Stimulated activated CD4-positive, alpha-beta T cell treated with anti-CD3 and anti-CD28 coated beads, Interleukin-1b, Interleukin-23, amount 100 ng/mL, for 4 hours (primary cell): ENCODE results near the gene AGPAT2.

Source experiments
- DNase-seq, 2 donors: peaks; one replicate each; pipeline ENCODE4 v3.0.0-alpha.2; 2020; ENCODE audit warnings: low read depth in 2 of 2

AGPAT2 gene

DNA sequence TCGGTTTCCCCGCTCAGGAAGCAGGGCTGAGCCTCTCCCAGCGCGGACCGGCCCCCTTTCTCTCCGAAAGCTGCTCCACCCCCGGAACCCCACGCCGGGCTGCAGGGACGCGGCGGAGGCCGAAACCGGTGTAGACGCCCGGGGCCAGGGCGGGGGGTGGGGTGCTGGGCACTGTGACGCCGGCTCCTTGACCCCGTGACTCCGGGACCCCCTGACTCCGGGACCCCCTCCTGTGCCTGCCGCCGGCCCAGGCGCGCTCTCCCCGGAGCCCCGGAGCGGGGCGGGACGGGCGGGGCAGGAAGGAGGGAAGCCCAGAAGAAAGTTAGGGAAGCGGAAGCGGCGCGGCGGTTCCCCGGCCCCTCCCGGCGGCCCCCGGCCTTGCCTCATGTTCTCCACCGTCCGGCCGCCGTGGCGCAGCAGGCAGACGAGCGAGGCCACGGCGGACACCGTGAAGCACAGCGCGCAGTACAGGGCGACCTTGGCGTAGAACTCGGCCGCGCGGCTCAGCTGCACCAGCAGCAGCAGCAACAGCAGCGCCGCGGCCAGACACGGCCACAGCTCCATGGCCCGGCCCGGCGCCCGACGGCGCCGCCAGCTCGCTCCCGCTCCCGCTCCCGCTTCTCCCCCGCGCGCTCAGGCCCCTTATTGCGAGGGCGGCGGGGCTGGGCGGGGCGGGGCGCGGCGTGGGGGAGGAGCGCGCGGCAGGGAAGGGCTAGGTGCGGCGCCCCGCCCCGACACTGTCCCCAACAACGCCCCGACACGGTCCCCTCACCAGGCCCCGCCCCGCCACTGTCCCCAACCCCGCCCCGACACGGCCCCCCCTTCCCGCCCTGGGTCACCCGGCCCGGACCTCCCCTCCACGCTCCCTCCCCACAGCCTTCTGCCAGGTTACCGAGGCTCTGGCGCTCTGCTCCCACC lies at the start of gene AGPAT2:
TSS of gene AGPAT2 (minus strand) at position 664 of the 918 bp plus-strand sequence. CDS start at position 564, 100 bp downstream.
- peak; percentile 56 to 70 for DNase-seq

DNA sequence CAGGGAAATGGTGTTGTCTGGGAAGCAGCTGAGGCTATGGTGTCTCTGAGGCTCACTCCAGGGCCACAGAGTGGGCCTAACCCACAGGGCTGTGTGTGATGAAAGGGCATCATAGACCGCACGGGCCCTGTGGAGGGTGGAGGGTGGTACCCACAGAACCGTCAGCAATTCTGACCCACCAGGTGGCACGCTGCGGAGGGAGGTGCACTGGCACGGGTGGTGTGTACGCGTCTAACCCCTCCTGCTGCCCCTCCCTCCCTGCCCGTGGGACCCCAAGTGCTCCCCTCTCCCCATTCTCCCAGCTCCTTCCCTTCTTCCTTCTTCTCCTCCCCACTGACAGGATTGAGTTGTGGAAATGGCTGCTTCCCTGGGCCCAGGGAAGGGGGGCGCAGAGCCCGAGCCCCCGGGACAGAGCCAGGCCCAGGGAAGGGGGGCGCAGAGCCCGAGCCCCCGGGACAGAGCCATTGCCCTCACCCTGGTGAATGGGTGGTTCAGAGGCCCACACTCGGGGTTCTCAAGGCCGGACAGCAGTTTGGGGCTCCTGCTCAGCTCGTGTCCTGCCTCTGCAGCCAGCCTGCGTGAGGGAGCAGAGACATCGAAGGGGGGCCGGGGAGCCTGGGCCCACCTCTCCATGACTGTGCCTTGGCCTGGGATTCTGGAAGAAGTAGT lies 48.7 kb upstream of the AGPAT2 start:
- DNase-seq, result no peak

DNA sequence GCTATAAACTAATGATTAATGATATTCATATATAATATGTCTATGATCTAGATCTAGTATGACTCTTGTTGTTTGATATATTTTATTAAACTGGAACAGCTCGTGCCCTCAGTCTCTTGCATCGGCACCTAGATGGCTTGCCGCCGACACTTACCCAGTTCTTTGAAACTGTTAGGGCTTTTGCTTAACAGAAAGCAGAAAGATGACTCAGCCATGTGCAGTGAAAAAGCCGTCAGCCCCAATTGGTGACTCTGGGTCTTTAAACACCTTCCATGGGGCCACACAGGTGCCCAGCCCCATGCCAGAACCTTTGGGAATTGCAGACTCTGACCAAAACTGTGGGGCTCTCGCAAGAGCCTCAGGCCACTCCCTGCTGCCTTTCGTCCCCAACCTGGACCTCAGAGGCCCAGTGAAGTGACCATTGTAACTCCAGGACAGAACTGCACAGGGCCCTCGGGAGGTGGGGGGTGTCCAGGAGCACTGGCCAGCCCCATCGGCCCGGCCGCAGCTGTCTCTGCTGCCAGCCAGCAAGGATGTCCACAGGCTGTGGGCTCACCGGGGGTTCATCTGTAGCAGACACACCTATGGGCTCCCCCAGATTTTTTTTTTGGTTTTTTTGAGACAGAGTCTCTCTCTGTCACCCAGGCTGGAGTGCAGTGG lies 47.7 kb upstream of the AGPAT2 start:
- no peak for DNase-seq

DNA sequence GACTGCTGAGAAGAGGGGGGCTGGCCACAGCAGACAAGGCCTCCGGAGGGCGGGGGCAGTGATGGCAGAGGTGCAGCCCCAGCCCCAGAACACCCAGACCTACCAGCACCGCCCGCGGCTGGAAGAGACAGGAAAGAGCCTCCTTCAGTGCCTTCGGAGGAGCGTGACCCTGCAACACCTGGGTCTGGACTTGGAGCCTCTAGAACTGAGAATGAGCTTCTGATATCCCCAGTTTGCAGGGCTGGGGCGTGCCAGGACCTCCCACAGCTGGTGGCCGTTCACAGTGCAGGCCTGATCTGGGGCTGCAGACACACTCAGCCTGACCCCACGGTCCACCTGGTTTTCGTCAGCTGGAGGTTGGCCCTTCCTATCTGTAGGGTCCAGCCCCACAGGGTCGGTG lies 46.4 kb upstream of the AGPAT2 start:
- DNase-seq, result no peak

DNA sequence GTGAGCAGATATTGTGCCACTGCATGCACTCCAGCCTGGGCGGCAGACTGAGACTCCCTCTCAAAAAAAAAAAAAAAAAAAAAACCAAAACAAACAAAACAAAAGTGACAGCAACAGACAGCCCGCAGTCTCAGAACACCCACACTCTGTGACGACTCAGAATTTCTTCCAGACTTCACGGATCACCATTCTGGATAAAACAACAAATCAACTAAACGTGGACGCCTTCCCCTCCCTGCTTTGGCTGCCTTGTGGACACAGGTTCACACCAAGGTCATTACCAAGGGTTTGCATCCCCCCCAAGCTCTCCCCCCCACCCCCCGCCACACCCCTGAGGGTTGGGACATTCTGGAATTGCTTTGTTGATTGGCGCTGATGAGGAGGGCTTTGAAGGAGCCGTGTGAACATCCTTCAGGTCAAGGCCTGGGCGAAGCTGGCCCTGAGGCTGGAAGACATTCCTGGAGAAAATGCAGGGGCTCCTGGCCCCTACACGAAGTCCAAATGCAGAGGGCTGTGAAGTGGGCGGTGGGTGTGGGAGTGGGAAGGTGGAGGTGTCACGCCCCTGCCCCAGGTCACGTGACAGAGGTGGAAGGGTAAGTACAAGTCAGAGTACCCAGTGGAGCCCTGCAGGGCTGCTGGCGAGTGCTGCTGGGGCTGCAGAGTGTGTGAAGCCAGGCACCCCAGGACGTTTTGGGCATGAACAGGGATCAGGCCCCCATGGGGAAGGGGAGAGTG lies 45.4 kb upstream of the AGPAT2 start:
- DNase-seq, result no peak

DNA sequence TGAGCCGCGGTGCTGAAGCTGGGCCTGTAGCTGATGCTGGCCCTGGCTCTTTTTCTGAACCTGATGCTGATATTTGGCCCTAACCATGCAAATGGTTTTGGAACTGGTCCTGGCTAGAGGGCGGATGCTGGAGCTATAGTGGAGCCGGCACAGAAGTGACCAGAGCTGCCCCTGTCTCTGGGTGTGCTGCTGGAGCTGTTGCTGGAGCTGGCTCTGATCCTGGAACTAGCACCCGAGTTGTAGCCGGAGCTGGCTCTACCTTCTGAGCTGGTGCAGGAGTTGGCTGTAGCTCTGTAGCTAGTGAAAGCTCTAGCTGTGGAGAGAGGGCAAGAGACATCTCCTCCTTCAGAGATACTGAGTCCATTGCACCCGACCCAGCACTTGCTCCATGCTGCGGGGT lies 42.7 kb upstream of the AGPAT2 start:
- DNase-seq, result no peak

DNA sequence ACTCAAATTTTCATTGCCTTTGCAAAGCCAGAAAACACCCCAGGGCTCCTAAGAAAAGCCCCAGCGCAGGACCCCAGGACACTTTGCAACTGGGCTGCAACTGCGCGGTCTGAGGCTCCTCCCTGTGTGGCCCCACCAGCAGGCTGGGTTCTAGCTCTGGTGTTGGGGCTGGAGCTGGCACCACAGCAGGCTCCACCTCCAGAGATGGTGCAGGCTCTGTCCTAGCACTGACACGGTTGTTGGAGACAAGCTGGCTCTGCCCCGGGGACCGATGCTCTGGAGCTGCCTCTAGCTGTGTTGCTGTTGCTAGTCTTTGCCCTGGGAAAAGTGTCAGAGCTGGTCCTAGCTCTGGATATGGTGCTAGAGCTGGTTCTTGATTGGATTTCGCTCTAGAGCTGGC lies 41.9 kb upstream of the AGPAT2 start:
- DNase-seq, result no peak

DNA sequence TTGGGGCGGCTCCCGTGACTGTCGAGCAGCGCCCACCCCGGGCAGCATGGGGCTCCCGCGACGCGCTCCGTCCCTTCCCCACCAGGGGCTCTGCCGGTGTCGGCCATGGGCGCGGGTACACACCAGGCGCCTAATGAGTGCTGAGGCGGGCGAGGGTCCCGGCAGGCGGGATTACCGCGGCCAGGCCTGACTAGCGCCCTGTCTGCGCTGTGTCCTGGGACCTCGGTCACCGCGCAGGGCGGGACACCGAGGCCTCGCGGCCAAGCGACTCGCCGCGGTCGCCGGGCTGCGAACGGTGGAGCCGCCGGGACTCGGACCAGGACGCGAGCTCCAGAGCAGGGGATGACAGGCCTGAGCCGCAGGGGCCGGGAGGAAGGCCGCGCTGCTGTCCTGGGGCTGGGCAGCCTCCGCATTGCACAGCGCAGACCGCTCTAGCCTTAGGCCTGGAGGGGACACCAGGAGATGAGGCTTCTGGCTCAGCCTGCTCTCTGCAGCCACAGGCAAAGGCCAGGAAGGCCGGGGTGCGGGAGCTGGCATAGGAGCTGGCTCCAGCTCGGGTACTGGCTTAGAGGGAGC lies 41.4 kb upstream of the AGPAT2 start:
- DNase-seq, result no peak

DNA sequence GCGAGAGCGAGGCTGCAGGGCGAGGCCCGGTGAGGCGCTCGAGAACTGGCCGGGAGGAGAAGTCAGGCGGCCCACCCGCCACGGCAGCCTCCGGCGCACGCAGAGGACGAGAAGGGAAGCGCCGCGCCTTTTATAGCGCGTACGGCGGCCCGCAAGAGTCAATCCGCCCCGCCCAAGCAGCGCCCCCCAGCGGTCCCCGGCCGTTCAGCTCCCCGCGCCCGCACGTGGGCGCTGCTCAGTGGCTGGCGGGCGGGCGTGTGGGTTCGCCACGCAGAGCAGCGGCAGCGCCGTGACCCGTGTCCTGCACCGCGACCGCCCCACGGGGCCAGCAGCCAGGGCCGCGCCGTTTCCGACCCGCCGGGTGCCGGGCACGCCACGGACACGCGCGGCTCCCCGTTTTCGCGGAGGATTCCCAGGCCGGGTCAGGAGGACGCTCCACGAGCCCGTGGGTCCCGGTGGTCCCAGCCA lies 40.9 kb upstream of the AGPAT2 start:
- DNase-seq, result peak; percentile 96 to 97

DNA sequence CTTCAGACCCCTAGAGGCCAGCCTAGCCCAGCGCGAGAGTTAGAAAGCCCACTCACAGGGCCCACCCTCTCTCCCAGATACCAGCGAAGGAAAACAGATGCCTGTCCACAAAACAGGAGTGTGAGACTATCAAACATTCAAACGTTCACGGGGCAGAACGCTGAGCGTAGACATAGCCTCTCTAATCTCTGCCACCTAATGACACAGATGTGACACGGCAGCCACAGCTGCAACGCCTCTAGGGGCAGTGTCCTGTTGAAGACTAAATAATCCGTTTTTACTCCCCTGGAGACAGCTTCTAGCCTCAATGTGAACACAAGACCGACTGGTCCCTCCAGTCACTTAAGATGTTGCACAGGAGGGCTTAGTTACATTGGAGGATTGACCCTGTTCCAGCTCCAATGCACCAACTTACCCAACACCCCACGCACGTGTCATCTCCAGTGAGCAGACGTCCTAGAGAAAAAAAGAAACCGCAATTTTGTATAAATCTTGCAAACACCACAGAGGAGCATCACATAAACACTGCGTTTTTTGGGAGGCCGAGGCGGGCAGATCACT lies 39.5 kb upstream of the AGPAT2 start:
- no peak for DNase-seq

DNA sequence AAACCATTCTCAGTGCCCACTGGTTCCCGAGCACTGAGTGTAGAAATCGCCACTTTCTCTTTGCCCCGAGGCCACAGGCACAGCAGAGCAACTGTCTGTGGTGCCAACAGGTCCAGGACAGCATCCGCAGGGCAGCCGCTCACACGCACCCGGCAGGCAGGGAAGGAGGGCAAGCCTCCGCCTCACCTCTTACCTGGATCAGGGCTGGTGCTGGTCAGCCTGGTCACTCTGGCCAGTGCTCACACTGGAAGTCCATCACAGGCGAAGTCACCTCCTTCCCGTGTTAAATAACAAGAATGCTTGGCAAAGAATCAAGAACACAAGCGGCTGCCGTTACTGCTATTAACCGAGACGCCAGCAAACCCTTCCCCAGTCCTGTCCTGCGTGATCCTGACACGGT lies 38.9 kb upstream of the AGPAT2 start:
- DNase-seq, result no peak

DNA sequence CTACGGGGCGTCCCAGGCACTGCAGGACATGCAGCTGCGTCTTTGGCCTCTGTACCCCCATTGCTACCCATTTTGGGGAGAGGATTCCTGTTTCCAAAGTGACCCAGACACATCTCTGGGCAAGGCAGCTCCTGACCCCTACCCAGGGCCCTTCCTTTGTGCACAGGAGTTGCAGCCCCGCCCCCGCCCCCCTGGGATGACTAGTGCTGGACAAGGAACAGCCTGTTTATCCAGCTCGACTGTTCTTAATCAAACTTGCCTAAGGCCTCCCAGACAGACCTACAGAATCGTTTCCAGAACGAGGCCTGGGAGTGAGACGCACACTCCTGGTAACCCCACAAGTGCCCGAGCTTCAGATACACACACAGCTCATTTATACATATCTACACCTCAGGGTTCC lies 38.4 kb upstream of the AGPAT2 start:
- DNase-seq, result no peak

DNA sequence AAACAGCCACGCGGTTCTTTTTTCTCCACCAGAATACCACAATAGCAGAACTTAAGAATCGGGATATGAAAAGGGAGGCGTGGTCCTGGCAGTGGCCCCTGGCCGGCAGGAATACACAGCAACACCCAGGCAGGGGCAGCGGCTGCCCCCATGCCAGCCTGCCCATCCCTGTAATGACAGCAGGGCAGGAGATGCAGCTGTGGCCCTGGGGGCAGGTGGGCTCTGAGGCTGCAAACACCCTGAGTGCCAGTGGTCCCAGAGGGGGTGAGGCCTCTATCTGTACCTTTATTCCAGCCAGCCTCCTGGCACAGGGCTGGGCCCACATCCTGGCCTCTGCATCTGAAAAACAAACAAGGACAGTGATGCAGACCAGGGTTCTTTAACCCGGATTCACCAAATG lies 37.5 kb upstream of the AGPAT2 start:
- no peak for DNase-seq

DNA sequence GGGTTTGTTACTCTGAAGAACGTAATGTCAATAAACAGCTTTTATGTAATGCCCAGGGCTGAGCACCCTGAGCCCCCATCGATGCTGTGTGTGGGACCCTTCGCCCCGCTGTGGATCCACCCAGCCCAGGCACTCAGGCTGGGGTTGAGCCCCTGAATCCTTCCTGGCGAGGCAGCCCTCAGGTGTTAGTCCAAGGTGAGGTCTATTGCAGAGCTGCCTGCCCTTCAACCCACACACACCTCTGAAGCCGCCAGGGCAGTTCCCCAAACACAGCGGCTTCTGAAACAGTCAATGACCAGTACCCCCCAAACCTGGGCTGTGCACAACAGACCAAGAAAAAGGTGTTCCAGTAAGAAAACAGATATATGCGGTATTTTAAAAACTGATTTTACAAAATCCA lies 36.7 kb upstream of the AGPAT2 start:
- no peak for DNase-seq

DNA sequence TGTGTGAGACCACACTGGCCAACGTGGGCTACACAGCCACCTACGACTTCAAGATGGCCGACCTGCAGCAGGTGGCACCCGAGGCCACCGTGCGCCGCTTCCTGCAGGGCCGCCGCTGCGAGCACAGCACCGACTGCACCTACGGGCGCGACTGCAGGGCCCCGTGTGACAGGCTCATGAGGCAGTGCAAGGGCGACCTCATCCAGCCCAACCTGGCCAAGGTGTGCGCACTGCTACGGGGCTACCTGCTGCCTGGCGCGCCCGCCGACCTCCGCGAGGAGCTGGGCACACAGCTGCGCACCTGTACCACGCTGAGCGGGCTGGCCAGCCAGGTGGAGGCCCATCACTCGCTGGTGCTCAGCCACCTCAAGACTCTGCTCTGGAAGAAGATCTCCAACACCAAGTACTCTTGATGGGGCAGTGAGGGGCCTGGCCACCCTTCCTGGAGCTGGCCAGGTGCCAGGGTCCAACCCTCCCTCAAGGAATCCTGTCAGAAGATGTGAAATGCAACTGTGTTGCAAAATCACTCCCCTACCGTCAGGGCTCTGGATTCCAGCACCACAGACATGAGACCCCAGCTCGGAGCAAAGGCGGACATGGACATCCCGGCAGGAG lies 36.2 kb upstream of the AGPAT2 start:
- DNase-seq, result no peak

DNA sequence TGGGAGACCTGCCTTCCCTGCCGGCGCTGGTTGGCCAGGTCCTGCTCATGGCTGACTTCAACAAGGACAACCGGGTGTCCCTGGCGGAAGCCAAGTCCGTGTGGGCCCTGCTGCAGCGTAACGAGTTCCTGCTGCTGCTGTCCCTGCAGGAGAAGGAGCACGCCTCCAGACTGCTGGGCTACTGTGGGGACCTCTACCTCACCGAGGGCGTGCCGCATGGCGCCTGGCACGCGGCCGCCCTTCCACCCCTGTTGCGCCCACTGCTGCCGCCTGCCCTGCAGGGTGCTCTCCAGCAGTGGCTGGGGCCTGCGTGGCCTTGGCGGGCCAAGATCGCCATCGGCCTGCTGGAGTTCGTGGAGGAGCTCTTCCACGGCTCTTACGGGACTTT lies 35.7 kb upstream of the AGPAT2 start:
- no peak for DNase-seq

DNA sequence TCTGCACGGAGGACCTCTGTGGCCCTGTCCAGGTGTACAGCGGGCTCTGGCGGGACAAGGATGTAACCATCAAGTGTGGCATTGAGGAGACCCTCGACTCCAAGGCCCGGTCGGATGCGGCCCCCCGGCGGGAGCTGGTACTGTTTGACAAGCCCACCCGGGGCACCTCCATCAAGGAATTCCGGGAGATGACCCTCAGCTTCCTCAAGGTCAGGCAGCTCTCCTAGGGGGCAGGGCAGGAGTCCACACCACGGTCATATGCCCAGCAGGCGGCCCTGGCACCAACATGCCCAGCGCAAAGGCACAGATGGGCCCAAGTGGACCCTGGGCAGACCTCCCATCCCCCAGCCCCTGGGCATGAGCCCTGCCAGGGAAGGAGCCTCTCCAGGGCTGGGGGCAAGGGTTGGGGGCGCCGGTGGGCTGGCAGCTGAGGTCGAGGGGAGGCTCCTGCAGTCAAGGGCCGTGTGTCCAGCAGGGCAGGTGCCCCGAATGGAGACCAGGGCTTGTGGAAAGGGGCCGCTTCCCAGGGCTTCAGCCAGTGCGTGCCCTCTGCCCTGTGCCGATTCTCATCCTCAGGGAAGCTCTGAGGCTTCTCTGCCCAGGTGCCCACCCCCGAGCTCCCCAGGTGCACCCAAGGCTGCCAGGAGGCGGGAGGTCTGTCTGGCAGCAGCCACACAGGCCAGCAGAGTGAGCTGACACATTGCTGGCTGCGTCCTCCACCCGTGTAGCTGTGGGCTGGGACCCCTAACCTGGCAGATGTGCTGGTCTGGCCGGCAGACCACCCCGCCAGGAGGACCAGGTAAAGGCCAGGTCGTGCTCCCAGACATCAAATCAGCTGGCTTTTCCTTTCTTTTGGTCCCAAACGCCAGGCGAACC lies 35.1 kb upstream of the AGPAT2 start:
- DNase-seq, result no peak

DNA sequence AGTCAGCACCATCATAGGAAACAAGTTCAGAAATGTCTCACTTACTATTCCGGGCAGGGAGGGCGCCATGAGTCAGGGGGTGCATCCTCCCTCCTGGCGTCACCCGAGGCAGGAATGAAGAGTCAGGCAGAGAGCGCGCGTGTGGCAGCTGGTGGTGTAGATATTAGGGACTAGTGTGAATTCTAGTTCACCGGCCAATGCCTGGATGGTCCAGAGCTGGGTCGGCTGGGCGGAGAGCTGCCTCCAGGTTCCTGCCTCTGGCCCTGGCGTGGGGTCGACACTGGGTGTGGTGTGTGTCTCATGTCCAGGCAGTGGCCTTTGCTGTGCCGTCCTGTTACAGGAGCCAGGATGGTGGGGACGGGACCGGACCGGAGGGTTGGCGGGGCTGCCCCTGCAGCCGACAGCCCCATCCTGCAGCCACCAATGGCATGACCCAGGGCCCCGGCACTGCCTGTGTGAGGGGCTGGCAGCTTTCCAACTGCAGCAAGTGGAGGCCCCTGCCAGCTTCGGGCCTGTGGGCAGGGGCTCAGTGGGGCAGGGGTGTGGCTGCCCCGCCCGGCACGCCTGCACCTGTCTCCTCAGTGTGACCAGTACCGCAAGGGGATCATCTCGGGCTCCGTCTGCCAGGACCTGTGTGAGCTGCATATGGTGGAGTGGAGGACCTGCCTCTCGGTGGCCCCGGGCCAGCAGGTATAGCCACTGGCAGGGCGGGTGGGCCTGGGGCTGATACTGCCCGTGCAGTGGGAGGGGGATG lies 34.3 kb upstream of the AGPAT2 start:
- DNase-seq, result no peak

DNA sequence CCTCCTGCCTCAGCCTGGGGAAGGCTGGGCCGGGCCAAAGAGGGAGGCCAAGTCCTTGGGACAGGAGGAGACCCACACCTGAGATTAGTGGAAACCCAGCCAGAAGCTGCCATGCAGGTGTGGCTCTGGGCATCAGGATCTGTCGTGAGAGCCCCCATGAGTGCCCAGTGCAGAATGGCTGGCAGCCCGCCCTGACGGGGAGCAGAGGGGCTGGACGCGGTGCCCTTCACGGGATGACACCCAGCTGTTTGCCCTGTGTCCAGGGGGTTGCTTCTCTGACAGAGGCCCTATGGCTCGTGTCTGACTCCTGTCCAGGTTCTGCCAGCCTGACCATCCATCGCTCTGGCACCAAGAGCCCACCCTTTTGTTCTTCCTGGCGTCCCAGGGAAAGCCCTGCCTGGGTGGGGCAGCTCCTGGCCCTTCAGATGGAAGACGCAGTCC lies 33.7 kb upstream of the AGPAT2 start:
- DNase-seq, result no peak
